Astrocyte (in vitro differentiated cells and primary cell): ENCODE results near the gene LRRC26. TPM values are rescaled to one million over a fixed set of nuclear protein-coding genes. Genes with fewer than 3 reads are reported as not detected.

Experiments
- DNase-seq: peaks from one replicate; pipeline ENCODE4 v3.0.0-alpha.2; 2010; ENCODE audit warnings: low read depth
- FAIRE-seq: peaks from 2 replicates; lab custom pipeline; 2011; peaks lifted over from hg19 to GRCh38; lab: Jason Lieb, UNC
- H2AFZ ChIP-seq: 2 replicates; pipeline ENCODE4 v1.6.0; 2012; ENCODE audit warnings: low read depth, low read length, inconsistent platforms
- H3K27ac ChIP-seq: 2 replicates; pipeline ENCODE4 v1.5.1; 2011; ENCODE audit warnings: low read depth, low read length, inconsistent platforms
- H3K27me3 ChIP-seq: 2 replicates; pipeline ENCODE4 v1.6.0; 2011; ENCODE audit warnings: low read length, inconsistent platforms; ENCODE audit not compliant: insufficient read depth
- H3K36me3 ChIP-seq: 2 replicates; pipeline ENCODE4 v1.5.1; 2011; ENCODE audit warnings: low read length, inconsistent platforms; ENCODE audit not compliant: insufficient read depth
- H3K4me1 ChIP-seq: 2 replicates; pipeline ENCODE4 v1.5.1; 2011; ENCODE audit warnings: low read length, inconsistent platforms; ENCODE audit not compliant: insufficient read depth
- H3K4me2 ChIP-seq: 2 replicates; pipeline ENCODE4 v1.6.0; 2012; ENCODE audit warnings: low read length, inconsistent platforms
- H3K4me3 ChIP-seq: 2 replicates; pipeline ENCODE4 v1.5.1; 2011; ENCODE audit warnings: low read depth, mild to moderate bottlenecking, low read length, inconsistent platforms; ENCODE audit not compliant: insufficient read depth
- H3K79me2 ChIP-seq: 2 replicates; pipeline ENCODE4 v1.6.0; 2012; ENCODE audit warnings: mild to moderate bottlenecking, low read length, inconsistent platforms; ENCODE audit not compliant: insufficient read depth
- H3K9ac ChIP-seq: 2 replicates; pipeline ENCODE4 v1.6.0; 2012; ENCODE audit warnings: mild to moderate bottlenecking, low read length, inconsistent platforms
- H3K9me3 ChIP-seq: 2 replicates; pipeline ENCODE4 v1.5.1; 2012; ENCODE audit warnings: low read depth, mild to moderate bottlenecking, low read length, inconsistent platforms; ENCODE audit not compliant: insufficient read depth
- H4K20me1 ChIP-seq: 2 replicates; pipeline ENCODE4 v1.6.0; 2012; ENCODE audit warnings: low read length, inconsistent platforms; ENCODE audit not compliant: insufficient read depth
- H3K27ac Mint-ChIP-seq: one replicate; pipeline ENCODE4 v1.8.0; 2021; ENCODE audit warnings: mild to moderate bottlenecking, mixed read lengths; ENCODE audit not compliant: unreplicated experiment
- H3K27me3 Mint-ChIP-seq: one replicate; pipeline ENCODE4 v1.8.0; 2021; ENCODE audit warnings: low read depth, mixed read lengths; ENCODE audit not compliant: unreplicated experiment
- H3K36me3 Mint-ChIP-seq: one replicate; pipeline ENCODE4 v1.8.0; 2021; ENCODE audit warnings: low read depth, mixed read lengths; ENCODE audit not compliant: unreplicated experiment
- H3K4me1 Mint-ChIP-seq: one replicate; pipeline ENCODE4 v1.8.0; 2021; ENCODE audit warnings: low read depth, mixed read lengths; ENCODE audit not compliant: unreplicated experiment
- H3K4me3 Mint-ChIP-seq: one replicate; pipeline ENCODE4 v1.8.0; 2021; ENCODE audit warnings: mild to moderate bottlenecking, moderate library complexity, mixed read lengths; ENCODE audit not compliant: unreplicated experiment
- H3K9me3 Mint-ChIP-seq: one replicate; pipeline ENCODE4 v1.8.0; 2021; ENCODE audit warnings: mild to moderate bottlenecking, mixed read lengths; ENCODE audit not compliant: unreplicated experiment
- EZH2 ChIP-seq: IDR thresholded peaks from 2 replicates; pipeline ENCODE4 v1.6.1; 2012; ENCODE audit warnings: mild to moderate bottlenecking, low read length, inconsistent platforms; ENCODE audit not compliant: insufficient read depth
- total RNA-seq: library from RNA; stranded (reverse); gene quantifications from 2 replicates; pipeline ENCODE4 v1.2.1, GENCODE V29; 2021
- TF ChIP-seq, protein P1 (sequence below): IDR thresholded peaks from 2 replicates; pipeline ENCODE4 v1.5.1; 2011; ENCODE audit warnings: low read depth, mild to moderate bottlenecking, inconsistent platforms, low read length, moderate library complexity; ENCODE audit not compliant: insufficient read depth

LRRC26 gene
- total RNA-seq, 1 donor from 2014 or later = not detected

DNA sequence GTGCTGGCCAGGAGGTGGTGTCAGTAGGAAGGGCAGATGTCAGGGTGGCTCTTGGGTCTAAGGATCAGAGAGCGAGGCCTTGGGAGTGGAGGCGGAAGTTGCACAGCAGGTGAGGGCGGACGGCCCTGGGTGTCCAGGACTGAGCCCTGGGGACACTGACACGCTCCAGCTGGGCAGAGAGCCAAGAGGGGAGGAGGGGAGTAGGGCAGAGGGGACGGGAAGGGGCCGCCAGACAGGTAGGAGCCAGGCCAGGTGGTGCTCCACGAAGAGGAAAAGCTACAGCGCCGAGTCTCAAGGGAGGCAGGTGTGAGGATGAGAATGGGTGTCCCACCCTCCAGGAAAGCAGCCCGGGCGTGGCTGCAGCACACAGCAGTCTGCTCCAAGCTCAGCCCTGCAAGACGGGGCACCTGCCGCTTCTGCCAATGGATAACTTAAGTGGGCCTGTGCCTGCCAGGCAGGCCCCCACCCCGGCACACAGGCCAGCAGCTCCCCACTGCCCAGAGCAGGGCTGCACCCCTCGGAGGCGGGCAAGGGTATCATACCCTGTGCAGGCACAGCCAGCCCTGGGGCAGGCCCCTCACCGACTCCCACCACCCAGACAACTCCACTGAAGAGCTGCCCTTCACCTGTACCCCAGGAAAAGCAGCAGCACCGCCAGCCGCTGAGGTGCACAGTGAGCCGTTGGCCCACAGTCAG, 25.8 kb upstream of the LRRC26 start:
- Histone ChIP-seq H3K36me3 (no peaks in the 10 kb centered on the region), H2AFZ (no peak overlapping the region), H3K4me2 (no peak overlapping the region), H4K20me1 (peaks cover 81% of the 10 kb centered on the region), H3K27ac (no peak overlapping the region), H3K9me3 (no peaks in the 10 kb centered on the region), H3K27me3 (no peaks in the 10 kb centered on the region), H3K79me2 (peaks cover 68% of the 10 kb centered on the region), H3K4me1 (peaks cover 18% of the 10 kb centered on the region), H3K9ac (no peak overlapping the region), H3K4me3 (no peak overlapping the region)
- H3K4me3 Mint-ChIP-seq = peak overlapping the region; percentile 64
- no peaks in the 10 kb centered on the region for H3K9me3 Mint-ChIP-seq
- no peaks in the 10 kb centered on the region for H3K27me3 Mint-ChIP-seq
- peaks cover 8% of the 10 kb centered on the region for H3K4me1 Mint-ChIP-seq
- DNase-seq (no peak), FAIRE-seq (no peak)
- H3K27ac Mint-ChIP-seq = no peak overlapping the region
- H3K36me3 Mint-ChIP-seq = no peaks in the 10 kb centered on the region
- no peak for TF ChIP-seq EZH2
- TF ChIP-seq, protein P1, sequence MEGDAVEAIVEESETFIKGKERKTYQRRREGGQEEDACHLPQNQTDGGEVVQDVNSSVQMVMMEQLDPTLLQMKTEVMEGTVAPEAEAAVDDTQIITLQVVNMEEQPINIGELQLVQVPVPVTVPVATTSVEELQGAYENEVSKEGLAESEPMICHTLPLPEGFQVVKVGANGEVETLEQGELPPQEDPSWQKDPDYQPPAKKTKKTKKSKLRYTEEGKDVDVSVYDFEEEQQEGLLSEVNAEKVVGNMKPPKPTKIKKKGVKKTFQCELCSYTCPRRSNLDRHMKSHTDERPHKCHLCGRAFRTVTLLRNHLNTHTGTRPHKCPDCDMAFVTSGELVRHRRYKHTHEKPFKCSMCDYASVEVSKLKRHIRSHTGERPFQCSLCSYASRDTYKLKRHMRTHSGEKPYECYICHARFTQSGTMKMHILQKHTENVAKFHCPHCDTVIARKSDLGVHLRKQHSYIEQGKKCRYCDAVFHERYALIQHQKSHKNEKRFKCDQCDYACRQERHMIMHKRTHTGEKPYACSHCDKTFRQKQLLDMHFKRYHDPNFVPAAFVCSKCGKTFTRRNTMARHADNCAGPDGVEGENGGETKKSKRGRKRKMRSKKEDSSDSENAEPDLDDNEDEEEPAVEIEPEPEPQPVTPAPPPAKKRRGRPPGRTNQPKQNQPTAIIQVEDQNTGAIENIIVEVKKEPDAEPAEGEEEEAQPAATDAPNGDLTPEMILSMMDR = no peak

- Mint-ChIP-seq H3K27me3 (no peaks in the 10 kb centered on the region), H3K4me3 (peak overlapping the region; percentile 64), H3K9me3 (no peaks in the 10 kb centered on the region), H3K36me3 (no peaks in the 10 kb centered on the region), H3K27ac (no peak overlapping the region), H3K4me1 (peaks cover 10% of the 10 kb centered on the region)
- Histone ChIP-seq H3K36me3 (no peaks in the 10 kb centered on the region), H3K79me2 (peaks cover 76% of the 10 kb centered on the region), H3K9me3 (no peaks in the 10 kb centered on the region), H3K4me2 (no peak overlapping the region), H2AFZ (no peak overlapping the region), H4K20me1 (peaks cover 88% of the 10 kb centered on the region), H3K27ac (no peak overlapping the region), H3K9ac (no peak overlapping the region), H3K27me3 (no peaks in the 10 kb centered on the region), H3K4me3 (no peak overlapping the region), H3K4me1 (peaks cover 20% of the 10 kb centered on the region)
- DNase-seq = no peak
- no peak for TF ChIP-seq EZH2
- TF ChIP-seq, protein P1 = no peak
- no peak for FAIRE-seq
These were observed 25.1 kb upstream of the LRRC26 start for GRCh38 chr9:137194909-137195308.

- H4K20me1 ChIP-seq = peaks cover 91% of the 10 kb centered on the region
- no peaks in the 10 kb centered on the region for H3K27me3 ChIP-seq
- H3K4me3 ChIP-seq = no peak overlapping the region
- FAIRE-seq (no peak), DNase-seq (no peak)
- no peak overlapping the region for H3K9ac ChIP-seq
- H3K4me3 Mint-ChIP-seq = no peak overlapping the region
- no peak overlapping the region for H3K27ac Mint-ChIP-seq
- no peaks in the 10 kb centered on the region for H3K27me3 Mint-ChIP-seq
- H3K4me2 ChIP-seq = no peak overlapping the region
- H3K9me3 Mint-ChIP-seq = no peaks in the 10 kb centered on the region
- H3K79me2 ChIP-seq = peaks cover 80% of the 10 kb centered on the region
- peaks cover 23% of the 10 kb centered on the region for H3K4me1 ChIP-seq
- H2AFZ ChIP-seq = no peak overlapping the region
- no peak overlapping the region for H3K27ac ChIP-seq
- H3K36me3 Mint-ChIP-seq = no peaks in the 10 kb centered on the region
- H3K36me3 ChIP-seq = no peaks in the 10 kb centered on the region
- no peaks in the 10 kb centered on the region for H3K9me3 ChIP-seq
- peaks cover 10% of the 10 kb centered on the region for H3K4me1 Mint-ChIP-seq
- TF ChIP-seq, protein P1 = no peak
- no peak for TF ChIP-seq EZH2
These were observed 24.5 kb upstream of the LRRC26 start for GRCh38 chr9:137194388-137194787.
